ENCODE measurements around the gene TCERG1.
"Not testable (repeated sequence)": the region's sequence is repeated elsewhere in the genome, so short reads cannot be mapped to it uniquely, and the experiment has no call there.

The TCERG1 gene

DNA sequence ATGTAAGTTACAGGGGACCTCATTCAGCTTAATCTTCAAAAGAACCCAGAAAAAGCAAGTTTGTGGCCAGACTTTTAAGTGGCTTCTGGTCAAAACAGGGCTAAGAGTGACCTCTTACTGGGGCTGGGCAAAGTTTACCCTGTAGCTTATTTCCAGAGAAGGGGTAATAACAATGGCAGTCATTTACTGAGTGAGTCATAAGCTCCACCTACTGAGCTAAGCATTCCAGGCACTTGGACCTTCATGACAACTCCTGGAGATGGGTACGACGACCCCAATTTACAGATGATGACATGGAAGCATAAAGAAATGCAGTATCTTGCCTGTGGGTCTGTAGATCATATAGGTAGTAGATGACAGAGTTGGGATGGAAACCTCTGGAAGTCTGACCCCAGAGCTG lies 73.6 kb downstream of the TCERG1 start:
- no peak for DNase-seq (ENCODE audit: low read depth in 2 of 2)

DNA sequence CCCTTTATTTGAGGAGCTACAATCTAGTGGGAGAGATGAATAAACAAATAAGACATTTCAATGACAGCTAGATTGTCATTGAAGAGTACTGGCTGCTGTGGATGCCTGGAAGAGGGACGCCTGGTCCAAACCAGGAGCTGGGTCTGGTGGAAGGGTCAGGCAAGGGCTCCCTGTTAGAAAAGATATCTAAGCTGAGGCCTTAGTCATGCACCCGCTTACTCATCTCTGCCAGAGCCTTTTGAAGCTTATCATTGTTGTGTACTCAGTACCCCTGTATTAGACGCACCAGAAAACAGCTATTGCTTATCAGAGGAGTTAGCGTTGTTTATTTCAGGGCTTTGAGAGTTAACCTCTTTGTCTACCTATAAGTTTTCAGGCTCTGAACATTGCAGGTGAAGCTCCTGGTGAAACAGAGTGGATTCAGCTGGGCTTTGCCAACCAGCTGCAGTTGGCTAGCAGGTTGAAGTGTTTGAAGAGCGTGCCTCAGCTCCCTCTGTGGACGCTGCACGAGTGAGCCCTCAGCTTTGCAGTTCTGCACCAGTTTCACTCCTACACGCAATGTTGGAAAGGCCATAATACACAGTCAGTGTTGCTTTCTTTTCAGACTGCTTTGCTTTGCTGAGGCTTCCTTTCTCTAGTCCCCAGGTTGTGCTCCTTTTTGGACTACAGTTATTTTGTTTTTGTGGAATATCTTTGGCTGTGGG lies 74.4 kb downstream of the TCERG1 start:
- DNase-seq (ENCODE audit: low read depth in 2 of 2): no peak

DNA sequence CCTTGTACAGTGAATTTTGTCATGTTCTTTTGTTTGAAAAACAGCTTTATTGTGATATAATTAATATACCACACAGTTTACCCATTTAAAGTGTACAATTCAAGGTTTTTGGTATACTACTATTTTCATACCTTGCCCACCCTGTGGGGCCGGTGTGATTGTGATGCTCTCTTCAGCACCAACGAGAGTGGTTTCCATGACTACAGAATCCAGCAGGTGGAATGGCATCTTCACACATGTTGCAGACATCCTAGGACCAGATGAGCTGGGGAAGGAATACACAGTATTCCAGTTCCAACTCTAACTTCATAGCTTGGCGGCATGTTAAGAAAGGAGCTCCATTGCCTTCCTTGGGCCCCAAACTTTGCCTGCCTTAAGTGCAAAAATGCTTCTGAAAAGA lies 76.6 kb downstream of the TCERG1 start:
- DNase-seq (ENCODE audit: low read depth in 2 of 2): no peak

DNA sequence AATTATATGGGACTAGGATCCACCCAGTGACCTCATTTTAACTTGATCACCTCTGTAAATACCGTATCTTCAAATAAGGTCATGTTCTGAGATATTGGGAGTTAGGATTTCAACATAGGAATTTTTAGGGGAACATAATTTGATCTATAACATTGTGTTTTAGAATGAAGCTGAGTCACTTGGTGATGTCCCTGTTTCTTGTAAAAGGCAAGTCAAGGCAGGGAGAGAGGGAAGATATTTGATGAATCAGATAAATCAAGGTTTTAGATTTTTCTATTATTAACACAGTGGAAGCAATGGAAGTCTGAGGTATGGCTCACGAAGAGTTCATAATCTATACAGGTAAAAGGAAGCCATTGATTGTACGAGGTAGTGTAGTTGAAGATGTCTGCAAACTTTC lies 80.7 kb downstream of the TCERG1 start:
- no peak for DNase-seq (ENCODE audit: low read depth in 2 of 2)

DNA sequence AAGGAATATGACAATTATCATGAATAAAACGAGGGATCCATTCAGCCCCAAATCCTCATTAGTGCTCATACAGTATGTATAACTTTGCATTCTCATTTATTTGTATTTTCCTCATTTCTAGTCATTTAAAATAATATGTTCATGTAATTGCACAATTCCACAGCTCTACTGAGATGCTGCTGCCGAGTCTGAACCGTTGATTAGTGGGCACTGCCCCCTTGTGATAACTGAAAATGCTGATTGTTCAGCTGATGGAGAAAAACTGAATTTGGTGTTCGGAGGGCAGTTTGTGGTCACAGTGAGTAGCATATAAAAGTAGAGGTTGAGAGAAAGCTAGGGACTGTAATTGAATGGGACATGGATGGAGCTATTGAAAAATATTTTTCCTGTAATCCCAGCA lies 81.1 kb downstream of the TCERG1 start:
- DNase-seq (ENCODE audit: low read depth in 2 of 2): no peak

DNA sequence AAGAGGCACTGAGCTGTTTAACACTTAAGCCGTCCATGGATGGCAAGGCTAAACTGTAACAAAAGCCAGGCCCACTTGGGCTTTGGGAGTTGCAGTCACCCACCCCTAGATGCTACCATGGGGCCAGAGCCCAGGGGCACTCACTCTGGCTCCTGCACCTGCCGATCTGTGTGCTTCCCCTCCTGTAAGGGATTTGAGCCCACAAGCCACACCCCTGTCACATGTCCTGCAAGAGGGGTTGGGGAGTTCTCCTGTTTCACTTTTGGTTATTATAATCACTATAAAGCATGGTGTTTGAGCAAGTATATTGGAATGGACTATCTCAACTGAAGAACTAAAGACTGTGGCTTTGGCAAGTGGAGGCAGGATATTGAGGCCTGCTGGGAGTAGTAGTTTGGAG lies 82.9 kb downstream of the TCERG1 start:
- no peak for DNase-seq (ENCODE audit: low read depth in 2 of 2)

DNA sequence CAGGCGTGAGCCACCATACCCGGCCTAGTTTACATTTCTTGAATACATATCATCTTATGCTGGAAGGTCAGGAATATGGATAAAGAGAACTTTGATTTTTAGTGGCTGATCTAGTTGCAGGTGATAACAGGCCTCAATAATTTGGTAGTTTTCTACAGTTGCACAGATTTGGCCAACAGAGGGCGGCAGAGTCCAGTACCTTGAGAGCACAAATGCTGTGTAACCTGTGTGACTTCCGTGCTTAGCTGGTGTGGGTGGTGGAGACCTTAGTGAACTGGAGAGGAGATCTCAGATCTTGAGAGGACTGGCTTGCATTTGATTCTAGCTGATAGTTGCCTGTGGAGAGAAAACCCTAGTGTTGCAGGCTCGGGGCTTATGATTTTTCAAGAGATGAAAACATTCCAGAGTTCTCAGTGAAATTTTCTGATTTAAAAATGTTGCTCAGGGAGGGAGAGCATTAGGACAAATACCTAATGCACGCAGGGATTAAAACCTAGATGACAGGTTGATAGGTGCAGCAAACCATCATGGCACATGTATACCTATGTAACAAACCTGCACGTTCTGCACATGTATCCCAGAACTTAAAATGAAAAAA lies 86.2 kb downstream of the TCERG1 start:
- peak; percentile 5 to 12 for DNase-seq (ENCODE audit: low read depth in 2 of 2)

DNA sequence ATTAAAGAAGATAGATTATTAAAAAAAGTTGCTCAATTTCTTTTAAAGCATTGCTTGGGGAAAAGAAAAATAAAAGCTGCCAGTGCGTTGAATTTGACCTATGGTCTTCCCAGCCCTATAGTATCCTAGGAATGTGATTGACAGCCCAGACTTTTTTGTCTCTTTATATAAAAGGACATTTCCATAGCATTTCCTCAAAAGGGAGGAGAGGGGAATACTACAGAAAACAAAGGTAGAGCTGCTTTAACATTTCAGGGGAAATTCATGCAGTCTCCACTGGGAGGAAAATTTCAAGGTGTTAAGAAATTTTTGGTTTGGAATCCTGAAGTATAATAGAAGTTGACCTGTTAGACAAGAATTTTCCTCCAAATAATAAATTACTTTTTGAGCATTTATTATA lies 86.7 kb downstream of the TCERG1 start:
- no peak for DNase-seq (ENCODE audit: low read depth in 2 of 2)

DNA sequence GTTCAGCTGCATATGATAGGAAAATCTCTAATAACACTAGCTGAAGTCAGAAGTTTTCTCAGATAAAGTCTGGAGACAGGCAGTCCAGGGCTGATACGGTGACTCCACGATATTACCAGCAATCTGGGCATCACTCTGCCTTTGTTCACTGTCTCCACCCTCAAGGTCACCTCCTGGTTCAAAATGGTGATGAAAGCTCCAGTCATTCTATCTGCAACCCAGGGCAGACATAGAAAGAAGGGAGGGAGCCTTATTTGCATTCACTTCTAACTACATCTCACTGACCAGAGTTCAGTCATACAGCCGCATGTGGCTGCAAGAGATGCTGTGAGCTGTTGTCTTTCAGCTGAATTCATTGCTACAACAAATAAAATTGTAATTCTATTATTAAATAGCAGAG lies 91.3 kb downstream of the TCERG1 start:
- no peak for DNase-seq (ENCODE audit: low read depth in 2 of 2)

DNA sequence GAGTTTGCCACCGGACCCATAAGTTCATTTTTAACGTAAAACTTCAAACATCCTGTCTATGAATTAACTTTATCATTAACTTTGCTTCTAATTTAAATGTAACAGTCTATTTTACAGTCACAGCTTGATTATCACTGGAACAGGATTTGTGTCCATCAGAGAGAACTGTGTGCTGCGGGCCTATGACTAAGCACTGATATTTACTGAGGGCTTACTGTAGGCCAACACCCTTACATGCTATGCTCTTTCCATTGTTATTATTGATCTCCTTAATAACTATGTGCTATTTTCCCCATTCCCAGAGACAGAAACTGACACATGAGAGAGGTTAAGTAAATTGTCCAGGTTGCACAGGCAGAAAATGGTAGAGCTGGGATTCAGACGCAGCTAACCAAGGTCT lies 92.8 kb downstream of the TCERG1 start:
- DNase-seq (ENCODE audit: low read depth in 2 of 2): no peak

DNA sequence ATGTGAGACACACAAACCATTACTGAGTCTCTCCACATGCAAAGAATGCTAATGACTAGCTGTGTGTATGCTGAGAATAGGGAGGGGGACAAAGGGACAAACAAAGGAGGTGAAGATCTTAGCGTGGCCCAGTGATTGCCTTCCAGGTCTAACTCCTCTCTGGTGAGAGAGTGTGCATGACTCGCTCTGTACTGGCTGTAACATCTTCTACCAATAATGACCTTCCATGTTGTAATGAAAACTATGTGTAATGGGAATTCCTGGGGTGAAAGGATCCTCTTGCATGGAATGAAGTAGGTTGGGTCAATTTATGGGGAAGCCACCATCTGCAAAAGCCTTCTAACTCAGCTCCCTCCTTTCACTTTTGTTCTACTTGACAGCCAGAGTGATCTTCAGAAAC lies 93.3 kb downstream of the TCERG1 start:
- no peak for DNase-seq (ENCODE audit: low read depth in 2 of 2)

DNA sequence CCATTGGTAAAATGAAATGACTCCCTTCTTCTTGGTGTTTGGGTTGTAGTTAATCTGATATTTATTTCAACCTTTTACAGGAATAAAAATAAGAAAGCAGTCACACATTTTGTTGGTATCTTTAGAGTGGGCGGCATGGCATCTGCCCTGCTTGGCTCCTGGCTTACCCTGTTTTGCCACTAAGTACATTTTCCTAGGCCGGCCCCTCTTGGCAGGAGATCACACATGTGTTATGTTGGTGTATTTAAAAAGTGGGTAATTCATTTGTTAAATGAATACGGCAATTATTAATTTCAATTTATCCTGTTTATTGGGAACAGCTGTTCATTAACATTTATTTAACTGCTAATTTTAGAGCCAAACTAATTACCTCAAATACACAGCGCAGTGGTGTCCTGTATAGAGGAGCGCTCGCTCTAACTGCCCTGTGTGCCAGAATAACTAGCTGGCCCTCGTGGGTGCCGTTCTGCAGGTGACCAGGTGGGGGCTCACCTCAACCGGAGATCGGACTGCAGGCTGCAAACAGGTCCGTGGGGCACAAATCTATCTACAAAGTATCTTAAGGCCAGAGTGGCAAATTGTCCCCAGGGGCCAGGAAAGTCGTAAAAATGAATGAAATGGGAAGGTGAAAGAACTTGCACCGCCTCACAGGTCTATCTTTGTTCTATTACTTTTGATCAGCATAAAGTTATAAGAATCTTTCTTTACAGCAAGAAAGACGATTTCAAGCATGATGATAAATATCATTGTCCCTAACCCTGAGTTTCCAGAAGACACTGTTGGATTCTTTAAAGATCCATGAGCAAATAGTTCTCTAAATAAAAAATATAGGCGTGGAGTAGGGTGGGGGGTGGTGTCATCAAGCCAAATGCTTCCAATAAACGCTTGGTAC lies 95.1 kb downstream of the TCERG1 start:
- DNase-seq (ENCODE audit: low read depth in 2 of 2): no peak

DNA sequence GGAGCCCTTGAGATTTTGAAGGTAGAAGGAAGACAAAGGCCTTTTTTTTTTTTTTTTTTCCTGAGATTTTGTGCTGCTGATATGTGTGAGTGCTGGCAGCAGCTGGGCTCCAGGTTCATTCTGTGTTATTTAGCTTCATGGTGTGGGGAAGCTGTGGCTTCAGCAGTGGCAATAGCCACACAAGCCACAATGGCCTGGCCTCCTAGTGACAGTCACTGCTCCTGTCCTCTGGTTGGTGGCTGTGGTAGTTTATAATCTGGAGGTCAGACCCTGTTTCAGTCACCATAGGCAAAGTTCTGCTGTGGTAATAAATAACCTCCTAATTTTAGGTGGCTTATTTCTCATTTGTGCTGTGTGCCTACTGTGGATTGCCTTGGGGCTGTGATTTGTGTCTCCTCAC lies 97.1 kb downstream of the TCERG1 start:
- DNase-seq (ENCODE audit: low read depth in 2 of 2): no peak

DNA sequence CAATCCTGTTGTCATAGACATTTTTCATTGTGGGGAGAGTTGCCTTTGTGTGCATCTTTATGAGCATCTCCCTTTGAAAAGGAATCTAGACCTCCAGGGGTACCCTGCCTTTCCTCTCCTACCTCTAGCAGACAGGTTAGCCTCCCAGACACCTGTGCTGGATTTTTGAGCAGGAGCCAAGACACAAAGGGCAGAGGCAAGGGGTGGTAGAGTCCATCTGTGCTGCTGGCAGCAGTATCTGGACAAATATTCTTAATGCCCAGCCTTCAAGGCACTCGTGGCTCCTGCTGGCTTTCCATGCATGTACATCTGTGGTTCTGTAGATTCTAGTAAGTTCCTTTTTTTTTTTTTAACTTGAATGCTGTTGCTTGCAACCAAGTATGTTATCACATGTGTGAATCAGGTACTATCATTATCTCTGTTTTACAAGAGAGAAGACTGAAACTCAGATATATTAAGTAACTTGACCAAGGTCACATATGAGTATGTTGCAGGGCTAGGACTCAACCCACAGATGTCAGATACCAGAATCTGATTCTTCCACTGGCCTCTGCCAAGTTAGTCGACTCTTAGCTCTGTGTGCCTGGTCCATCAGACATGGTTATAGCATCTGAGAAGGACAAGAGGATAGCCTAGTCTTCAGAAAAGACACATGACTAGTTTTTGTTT lies 101.8 kb downstream of the TCERG1 start:
- DNase-seq (ENCODE audit: low read depth in 2 of 2): no peak

DNA sequence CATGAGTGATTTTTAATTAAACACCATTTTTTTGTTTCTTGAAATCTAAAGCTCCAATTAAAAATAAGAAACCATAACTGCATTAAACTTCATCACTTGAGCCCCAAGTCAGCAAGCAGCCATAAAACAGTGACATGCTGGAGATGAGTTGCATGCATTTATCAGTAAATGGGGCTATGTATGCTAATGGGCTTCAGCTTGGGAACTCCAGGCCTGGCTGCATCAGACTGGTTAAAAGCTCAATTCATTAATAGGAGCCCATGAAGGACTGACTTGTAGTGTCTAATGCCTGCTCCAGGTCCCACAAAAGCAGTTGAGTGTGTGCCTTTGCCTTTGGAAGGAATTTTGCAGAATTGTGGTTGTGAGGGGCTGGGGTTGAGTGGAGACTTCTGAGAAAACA lies 102.5 kb downstream of the TCERG1 start:
- DNase-seq (ENCODE audit: low read depth in 2 of 2): no peak

DNA sequence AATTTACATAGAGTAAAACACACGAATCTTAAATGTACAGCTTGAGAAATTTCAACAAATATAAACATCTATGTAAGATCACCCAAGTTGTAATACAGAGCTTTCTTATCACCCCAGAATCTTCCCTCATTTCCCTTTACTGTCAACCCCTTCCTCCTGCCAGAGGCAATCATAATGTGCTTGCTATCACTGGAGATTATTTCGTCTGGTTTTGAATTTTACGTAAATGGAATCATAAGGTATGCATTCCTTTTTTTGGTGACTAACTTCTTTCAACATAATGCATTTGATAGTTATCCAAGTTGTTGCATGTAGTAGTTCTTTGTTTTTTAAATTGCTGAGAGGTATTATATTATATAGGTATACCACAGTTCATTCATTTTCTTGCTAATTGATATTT lies 106.3 kb downstream of the TCERG1 start:
- DNase-seq (ENCODE audit: low read depth in 2 of 2): no peak

DNA sequence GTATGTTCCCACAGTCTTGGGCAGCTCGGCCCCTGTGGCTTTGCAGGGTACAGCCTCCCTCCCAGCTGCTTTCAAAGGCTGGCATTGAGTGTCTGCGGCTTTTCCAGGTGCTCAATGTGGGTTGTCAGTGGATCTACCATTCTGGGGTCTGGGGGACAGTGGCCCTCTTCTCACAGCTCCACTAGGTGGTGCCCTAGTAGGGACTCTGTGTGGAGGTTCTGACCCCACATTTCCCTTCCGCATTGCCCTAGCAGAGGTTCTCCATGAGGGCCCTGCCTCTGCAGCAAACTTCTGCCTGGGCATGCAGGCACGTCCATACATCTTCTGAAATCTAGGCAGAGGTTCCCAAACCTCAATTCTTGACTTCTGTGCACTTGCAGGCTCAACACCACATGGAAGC lies 109.8 kb downstream of the TCERG1 start:
- not testable (repeated sequence) for DNase-seq (ENCODE audit: low read depth in 2 of 2)

DNA sequence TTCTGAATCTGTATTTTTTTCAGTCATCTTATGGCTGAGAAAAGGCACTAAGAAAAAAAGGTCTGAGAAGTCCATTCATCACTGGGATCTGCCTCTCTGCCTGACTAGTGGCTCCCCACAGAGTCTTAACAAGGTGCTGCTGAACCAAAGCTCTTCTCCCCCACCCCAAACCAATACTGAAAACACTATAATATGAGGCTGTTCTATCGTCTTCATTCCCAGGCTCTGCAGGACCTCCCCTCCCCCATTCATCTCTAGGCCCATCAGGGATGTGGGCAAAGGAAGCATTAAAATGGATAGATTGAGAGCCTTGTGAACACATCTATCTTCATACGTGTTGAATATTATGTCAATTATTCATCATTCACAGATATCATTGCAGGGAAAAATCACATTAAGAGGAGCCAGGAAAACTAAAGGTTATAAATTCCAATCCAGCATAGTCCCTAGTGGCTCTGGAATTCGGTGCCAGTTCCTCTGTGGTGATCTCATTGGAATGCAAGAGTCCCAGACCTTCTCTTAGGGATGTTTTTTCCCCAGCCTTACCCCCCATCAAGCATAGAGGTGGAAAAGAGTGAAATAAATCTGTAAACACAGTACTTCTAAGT lies 113.2 kb downstream of the TCERG1 start:
- peak; percentile 62 to 73 for DNase-seq (ENCODE audit: low read depth in 2 of 2)

Data from fibroblast of skin of left biceps (primary cell).